HFF-Myc (cell line): Measurements from ENCODE around the gene RHO.

Source experiments
- DNase-seq: peaks from one replicate; pipeline ENCODE4 v3.0.0-alpha.2; 2011; ENCODE audit warnings: low read depth; ENCODE audit errors: extremely low read depth
- H3K4me3 ChIP-seq: replicated peaks from 2 replicates; pipeline ENCODE4 v1.5.1; 2011; ENCODE audit warnings: low read depth, mild to moderate bottlenecking, control low read depth, low read length
- CTCF ChIP-seq: IDR thresholded peaks from 2 replicates; pipeline ENCODE4 v1.5.1; 2012; ENCODE audit warnings: mild to moderate bottlenecking, low read depth, low read length, control low read depth; ENCODE audit errors: missing control alignments

The RHO gene

GRCh38 chr3:129556358-129556695 lies 27.9 kb downstream of the RHO start:
- no peak overlapping the region for H3K4me3 ChIP-seq
- no peak for TF ChIP-seq CTCF
- DNase-seq = no peak

GRCh38 chr3:129556890-129557547 lies 28.6 kb downstream of the RHO start:
- TF ChIP-seq CTCF = no peak

GRCh38 chr3:129557548-129557894 lies 29.1 kb downstream of the RHO start:
- no peak for DNase-seq
- no peak for TF ChIP-seq CTCF
- H3K4me3 ChIP-seq = peak overlapping the region; percentile 74

More at GRCh38 chr3:129556890-129557547, 28.6 kb downstream of the RHO start:
- DNase-seq = no peak
- H3K4me3 ChIP-seq = no peak overlapping the region

- no peak for DNase-seq
- TF ChIP-seq CTCF = no peak
- H3K4me3 ChIP-seq = peak overlapping the region; percentile 74
Observed at GRCh38 chr3:129558081-129558771, 29.8 kb downstream of the RHO start.

- H3K4me3 ChIP-seq = peak overlapping the region; percentile 74
- TF ChIP-seq CTCF = no peak
- peak; percentile 63 for DNase-seq
Observed at GRCh38 chr3:129558772-129559564, 30.5 kb downstream of the RHO start.

GRCh38 chr3:129559565-129560079 lies 31.2 kb downstream of the RHO start:
- TF ChIP-seq CTCF = no peak
- H3K4me3 ChIP-seq = peak overlapping the region; percentile 74
- DNase-seq = no peak
